Inflammatory macrophage (primary cell): ENCODE data around the gene ITPA.

Experiments
- DNase-seq, 2 donors: peaks; one replicate each; pipeline ENCODE4 v3.0.0-alpha.2; 2020 to 2022
- total RNA-seq, 18 experiments: gene quantifications; one replicate each; lab custom pipeline; 2026; ENCODE audit warnings: mixed read lengths in 6 of 18, inconsistent platforms in 2 of 18; lab: John Stamatoyannopoulos, UW

Gene ITPA
- total RNA-seq = 18.2 to 58.3 (median 37.5) reads per million in 18 experiments

DNA sequence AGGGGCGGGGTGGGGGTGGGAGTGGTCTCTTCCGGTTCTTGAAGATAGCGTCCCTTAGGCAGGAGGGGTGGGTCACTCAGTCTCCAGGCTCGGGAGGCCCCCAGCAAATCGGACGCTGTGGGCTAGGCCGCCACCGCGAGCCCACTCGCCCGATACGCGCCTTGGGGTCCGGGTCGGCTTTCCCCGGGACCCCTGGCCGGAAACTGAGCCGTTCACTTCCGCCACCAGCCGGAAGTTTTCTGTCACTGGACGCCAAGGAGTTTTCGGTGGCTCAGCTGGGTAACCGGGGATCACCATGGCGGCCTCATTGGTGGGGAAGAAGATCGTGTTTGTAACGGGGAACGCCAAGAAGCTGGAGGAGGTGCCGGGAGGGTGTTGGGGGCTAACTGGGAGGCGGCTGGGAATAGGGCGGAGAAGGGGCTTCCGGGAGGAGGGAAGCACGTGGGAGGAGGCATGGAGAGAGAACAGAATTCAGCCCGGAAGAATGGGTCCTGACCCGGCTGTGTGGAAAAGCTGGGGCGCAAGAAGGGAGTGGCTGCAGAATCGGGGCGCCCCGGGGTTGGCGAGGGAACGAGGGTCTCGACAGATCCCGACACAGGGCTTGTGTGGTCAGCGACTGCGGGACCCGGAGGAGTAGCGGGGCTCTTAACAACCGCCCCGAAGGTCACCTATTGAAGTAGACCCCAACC is at the start of gene ITPA:
Gene ITPA (plus strand): TSS at position 242 of the 689 bp plus-strand sequence. CDS start 54 bp downstream, at position 296.
- peak; percentile 58 to 70 for DNase-seq

DNA sequence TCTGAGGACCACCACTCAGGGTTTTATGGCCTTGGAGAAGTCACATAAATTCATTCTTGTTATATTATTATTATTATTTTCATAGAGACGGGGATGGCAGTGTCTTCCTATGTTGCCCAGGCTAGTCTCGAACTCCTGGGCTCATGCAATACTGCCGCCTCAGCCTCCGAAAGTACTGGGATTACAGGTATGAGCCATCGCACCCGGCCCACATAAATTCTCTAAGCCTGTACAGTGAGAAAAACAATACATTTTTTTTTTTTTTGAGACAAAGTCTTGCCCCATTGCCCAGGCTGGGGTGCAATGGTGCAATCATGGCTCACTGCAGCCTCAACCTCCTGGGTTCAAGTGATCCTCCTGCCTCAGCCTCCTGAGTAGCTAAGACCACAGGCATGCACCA is 48.9 kb upstream of the ITPA start:
- DNase-seq = no peak

DNA sequence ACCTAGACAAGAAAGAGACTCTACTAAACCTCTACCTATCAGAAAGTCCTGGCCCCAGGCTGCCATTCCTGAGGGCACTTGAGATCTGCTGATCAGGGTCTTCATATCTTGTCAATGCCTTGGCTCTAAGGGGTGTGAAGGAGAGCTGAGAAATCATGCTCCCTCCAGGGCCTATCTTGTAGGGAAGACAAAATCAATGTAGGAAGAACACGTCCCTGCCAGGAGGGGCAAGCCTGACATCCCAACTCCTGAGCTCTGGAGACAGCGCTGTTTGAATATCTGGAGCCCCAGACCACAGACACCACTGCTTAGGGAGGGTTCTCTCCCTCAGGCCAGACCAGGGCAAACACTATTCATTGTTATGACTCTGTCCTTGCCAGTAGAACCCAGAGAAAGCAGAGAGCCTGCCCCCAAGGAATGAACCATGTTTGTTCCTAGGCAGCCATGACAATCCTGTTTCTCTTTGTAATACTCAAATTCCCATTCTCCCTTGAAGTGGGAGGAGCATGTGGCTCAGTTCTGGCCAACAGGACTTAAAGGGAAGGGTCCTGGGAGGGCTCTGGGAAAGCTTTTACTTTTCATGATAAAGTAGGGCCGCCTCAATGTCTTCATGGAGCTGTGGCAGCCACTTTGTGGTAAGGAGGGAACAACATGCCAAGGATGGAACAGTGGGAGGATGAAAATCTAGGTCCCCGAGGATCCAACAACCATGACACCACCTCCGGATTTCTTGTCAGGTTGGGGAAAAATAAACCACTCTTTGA is 47.8 kb upstream of the ITPA start:
- DNase-seq = no peak

DNA sequence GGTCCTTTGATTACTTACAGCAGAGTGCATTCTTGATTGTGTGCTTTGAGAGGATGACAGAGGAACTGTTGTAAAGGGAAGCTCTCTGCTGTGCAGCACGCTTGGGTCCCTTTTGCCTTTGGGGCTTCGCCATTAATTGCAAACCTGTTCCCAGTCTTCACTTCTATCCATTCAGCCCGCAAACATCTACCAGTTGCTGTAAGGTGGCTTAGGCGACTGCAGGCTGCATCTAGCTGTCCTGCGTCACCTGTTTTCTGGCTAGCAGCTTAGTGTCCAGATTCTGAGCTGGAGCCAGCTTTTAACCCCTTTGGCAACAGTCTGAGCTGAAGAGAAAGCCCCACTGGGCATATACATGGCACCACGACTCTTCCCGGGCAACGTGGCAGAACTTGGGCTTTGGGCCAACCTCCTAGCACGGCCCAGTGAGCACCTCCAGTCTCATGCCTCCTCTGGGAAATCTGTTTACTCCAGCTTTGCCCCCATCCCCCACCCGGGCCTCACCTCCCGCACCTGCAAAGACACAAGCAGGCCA is 47.2 kb upstream of the ITPA start:
- no peak for DNase-seq

DNA sequence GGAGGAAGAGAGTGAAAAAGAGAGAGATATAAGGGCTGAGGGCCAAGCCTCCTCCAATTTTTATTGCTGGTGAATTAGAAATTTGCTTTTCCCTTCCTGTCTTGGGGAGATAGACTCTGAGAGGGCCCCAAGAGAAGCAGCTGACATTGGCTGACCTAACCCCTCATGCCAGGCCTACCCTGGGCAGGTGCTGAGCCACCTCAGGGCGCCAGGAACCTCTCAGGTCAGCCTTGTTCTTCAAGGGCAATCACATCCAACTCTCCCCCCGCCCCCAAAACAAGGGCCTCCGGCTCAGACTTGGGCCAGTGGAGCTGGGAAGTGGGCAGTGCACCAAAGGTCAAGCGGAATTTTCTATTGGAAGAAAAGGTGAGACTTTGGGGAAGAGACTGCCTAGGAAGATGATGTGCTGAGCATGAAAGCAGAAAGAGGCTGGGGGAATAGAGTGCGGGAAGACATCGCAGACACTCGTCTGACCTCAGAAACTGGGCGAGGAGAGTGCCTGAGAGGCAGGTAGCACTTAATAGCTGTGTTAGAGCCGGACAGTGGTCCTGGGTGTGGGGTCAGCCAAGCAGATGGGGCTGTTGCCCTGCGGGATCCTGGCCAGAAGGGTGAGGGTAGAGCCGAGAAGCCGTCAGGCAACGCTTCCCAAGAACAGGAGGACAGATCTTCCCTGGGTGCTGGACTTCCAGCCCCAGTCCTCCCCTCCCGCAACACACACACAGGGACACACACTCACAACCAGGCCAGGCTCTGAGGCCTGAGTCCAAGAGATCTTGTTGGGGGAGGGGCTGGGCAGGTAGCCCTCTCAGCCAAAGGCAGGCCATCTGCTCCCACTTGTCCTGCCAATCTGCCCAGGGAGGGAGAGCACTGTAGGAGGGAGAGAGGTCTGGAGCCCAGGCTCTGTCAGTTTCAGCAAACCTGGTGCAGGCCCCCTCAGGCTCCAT is 45.9 kb upstream of the ITPA start:
- no peak for DNase-seq

DNA sequence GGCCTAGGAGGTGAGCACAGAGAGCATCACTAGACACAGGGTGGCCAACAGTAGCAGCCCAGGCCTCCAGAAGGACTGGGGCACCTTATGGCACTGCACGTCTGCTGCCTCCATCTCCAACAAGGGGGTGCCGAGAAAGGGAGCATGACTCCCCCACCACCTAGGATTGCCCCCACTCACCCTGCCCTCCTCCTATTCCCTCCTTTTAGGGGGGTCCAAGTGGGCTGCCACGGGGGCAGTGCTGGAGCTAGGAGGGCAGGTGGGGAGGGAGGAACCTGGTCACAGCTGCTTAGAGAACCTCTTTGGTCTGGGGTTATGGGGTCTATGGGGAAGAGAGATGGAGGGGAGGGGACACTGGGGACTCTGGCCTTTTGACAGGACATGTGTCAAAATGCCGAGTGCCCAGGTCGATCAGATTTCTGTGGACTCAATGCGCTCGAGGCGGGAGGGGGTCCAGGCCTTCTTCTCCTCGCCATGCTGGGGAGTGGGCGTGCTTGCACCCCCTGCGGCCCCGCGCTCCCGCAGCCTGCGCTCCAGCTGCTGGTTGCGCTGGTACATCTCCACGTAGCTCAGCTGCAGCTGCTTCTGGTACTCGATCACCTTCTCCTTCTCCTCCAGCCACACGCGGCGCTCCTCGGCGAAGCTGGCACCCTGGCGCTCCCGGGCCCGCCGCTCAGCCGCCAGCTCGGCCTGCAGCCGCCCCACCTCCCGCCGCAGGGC is 45.1 kb upstream of the ITPA start:
- DNase-seq = no peak

DNA sequence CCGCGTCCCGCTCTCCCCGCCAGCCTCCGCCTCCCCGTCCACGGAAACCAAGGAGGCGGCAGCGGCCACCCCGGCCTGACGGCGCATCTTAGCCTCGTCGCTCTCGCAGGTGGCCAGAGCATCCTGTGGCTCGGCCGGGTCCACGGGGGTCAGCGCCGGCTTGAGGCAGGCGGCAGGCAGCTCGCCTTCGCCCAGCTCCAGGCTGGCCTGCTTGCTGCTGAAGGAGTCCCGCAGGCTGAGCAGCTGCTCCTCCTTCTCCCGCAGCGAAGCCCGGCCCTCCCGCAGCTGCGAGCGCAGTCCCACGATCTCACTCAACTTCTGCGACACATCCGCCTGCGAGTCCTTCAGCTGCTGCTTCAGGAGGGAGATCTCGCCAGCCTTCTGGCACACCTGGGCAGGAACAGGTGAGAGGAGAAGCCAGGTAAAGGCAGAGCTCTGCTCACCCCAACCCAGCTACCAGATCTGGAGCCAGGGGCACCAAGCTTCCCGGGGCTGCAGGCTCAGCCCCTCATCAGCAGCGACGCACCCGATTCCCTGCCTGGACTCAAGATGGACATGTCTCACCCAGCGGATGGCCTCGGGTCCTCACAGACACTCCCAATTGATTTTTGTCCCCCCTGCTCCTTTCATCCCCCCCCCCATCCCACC is 44.4 kb upstream of the ITPA start:
- DNase-seq = no peak

DNA sequence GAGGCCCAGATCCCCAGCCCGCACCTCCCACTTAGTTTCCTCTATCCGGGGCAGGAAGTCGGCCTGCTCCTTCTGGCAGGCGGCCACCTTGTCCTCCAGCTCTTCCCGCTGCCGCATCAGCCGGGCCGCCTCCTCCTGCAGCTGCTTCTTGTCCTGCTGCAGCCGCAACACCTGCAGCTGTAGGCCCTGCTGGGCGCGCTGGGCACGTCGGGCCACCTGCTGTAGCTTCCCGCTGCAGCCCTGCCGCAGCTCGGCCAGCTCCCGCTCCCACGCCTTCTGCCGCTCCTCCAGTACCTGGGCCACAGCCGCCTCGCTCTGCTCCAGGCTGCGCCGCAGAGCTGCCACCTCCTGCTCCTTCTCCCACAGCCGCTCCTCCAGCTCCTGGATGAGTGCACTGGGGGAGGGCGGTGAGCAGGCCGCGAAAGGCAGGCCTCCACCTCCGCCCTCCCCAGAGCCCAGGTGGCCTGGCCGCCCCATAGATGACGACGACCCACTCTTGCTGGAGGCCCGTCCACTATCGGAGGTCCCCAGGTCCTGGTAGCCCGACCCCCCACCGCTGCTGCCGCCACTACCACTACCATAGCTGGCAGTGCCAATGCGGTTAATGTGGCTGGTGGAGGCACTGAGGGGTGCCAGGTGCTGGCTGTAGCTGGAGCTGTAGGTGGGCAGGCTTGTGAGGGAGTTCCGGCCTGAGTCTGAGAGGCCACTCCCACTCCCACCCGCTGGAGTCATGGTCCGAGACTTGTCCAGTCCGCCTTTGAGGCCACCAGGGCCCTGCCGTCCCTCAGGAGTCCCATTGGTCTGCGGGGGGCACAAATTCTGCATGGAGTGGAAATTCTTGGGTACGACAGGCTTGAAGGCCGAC is 43.6 kb upstream of the ITPA start:
- peak in 1 of 2 donors; percentile 16 for DNase-seq

DNA sequence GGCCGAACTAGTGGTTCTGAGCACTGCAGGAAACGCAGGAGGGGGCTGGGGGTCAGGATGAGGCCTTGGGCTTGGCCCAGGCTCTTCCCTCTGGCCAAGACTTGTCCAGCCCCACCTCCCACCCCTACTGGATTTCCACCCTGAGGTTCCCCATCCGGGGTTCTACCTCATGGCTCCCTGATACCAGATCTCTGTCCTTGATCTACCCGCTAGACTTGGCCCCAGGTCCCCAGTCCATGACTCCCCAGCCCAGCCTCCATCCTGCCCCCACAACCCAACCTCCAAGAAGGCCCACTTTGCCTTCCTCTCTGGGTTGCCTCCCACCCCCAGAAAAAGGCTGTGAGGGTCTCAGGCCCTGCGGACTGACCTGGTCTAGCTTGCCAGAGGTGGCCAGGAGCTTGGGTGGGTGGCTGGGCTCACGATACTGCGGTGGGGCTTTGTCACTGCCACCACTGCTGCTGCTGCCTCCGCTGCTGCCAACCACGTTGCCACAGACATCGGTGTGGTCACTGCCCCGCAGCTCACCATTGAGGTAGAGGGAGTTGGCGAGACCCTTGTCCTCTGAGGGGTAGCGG is 42.9 kb upstream of the ITPA start:
- no peak for DNase-seq

DNA sequence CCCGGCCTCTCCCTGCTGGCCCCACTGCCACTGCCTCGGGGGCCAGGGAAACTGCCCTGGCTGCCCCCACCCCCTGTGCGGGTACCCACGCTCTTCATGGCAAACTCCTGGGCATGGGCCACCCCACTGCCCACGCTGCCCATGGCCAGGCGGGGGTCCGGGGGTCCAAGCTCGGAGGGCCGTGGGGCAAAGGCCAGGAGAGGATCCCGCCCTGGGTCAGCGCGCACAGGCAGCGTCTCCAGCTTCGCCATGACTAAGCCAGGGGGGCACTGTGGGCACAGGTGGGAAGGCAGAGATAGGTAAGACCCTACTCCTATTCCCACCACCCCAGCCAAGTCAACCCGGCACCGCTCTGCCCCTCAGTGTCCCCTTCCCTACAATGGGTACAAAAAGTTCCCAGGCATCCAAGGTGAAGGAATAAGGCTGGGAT is 42.4 kb upstream of the ITPA start:
- no peak for DNase-seq

DNA sequence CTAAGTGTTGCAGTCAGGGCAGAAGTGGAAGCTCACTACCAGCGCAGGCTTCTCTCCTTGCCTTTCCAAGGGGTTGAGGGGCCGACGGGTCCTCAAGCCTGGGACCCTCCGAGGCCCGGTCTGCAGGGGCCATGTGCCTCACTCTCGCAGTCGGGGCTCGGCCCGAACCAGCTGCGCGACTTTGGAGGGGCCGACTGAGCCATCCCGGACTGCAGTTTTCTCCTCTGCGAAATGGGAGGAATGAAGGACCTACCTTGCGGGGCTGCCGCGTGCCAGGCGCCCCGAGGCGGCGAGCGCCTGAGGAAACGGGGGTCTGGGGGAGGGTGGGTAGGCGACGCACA is 41.6 kb upstream of the ITPA start:
- DNase-seq = no peak

DNA sequence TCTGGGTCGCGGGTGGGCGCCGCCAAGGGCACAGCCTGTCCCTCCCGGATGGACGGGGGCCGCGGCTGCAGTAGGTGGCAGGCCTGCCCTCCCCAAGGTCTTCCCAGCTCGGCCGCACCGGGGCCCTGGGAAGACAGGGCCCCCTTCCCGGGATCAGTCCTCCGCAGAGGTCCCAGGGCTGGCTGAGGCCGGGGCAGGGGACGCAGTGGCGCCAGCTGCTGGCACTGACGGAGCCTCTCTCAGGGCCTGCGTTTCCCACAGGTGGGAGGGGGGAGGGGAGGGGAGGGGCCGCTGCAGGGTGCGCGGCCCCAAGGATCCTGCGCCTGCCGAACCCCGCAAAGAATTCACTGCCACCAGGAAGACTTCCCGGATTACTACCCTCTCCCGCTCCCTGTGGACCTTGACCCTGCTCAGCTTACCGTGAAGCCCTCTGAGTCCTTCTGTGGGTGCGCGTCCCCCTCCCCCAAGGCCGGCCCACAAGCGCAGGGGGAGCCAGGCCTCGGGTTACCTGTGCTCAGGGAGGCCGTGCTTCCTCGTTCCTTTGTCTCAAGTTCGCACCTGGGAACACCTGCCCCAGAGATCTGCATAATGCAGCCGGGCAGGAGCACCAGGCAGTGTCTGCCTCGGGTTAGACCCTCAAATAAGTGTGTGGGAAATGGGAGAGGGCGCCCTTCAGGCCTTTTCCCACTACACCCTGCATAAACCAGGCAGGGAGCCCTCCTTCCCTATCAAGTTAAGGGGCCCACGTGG is 41.0 kb upstream of the ITPA start:
- no peak for DNase-seq

DNA sequence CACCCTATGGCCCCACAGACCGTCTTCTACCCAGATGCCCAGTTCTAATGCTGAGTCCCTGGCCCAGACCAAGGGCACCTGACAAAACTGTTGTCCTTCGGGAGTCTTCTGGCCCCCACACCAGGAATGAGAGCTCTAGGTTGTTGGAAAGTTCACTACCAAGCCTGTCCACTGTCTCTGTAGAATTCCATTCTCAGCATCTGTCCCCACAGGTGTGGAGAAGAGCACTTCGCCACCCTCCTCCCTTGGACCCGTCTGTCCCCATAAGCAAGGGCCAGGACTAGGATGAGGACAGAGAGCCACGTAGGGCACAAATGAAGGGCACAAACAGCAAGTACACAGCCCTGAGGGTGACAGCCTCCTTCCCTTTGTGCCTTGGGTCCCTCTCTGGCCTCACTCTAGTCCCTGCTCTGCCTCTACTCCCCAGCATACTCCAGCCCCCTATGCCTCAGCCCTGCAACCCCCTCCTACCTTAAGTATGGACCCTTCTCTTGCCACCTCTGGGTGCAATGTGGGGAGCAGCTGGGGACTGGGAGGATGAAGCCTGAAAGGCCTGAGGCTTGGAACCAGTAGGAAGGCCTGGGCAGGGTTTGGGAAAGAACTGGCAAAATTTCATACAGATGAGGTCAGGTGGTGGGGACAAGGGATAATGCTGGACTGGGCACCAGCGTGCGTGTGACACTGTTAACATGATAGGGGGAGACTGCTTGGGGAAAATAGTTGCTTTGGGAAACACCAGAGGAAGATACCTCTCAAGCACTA is 40.3 kb upstream of the ITPA start:
- no peak for DNase-seq

DNA sequence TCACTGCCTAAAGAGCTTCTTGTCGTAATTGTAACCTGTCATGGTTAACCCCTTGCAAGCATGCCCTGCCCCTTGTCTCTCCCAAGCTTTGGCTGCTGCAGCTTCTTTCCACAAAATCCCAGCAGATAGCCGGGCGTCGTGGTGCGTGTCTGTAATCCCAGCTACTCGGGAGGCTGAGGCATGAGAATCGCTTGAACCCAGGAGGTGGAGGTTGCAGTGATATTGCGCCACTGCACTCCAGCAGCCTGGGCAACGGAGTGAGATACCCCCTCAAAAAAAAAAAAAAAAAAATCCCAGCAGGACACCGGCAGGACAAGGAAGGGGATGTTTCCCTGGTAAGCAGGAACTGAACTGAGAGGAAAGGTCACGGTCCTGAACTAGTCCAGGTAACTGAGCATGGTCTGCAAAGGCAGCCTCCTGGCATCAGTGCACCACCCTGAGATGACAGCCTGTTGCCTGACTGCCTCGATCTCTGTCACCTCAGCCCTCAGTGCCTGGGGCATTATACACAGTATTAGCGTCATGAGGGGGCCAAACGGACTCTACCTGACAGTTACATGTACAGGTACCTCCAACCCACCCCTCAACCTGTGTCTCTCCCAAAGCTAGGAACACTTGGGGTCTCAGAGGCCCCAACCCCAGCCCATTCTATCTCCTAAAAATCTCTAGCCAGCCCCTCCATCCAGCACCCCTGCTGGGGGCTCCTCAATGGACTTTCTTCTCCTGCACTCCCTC is 37.7 kb upstream of the ITPA start:
- no peak for DNase-seq

DNA sequence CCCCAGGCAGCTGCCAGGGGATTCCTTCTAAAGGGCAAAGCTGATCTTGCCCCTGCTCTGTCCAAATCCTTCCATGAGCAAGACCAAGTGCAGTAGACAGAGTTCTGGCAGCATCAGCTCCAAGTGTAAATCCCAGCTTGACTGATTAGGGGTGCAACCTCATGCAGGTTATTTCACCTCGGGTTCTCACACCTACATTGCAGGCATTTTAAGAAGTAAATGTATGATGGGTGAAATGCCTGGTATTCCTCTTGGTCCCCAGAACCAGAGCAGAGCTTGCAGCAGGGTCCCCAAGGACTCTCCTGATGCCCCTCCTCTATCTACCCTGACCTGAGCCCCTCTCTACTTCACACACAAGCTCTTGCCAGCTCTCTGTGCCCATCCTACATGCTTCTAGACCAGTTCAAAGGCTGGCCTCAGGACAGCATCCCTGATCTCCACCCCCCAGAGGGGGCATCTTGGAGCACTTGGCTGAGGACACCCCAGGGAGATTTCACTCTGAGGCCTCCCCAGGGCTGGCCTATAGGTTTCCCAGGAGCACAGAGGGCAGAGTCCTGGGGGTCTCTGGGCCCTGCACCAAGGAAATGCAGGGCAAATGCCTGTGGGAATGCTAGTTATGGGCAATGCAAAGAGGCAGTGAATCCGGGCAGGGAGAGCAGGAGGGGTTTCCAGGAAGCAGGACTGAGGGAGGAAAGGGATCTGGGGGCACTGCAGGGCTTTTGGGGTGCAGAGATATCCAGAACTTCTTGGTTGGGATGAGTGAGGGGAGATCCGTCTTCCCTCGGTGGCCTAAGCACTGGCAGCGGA is 37.0 kb upstream of the ITPA start:
- DNase-seq = no peak

DNA sequence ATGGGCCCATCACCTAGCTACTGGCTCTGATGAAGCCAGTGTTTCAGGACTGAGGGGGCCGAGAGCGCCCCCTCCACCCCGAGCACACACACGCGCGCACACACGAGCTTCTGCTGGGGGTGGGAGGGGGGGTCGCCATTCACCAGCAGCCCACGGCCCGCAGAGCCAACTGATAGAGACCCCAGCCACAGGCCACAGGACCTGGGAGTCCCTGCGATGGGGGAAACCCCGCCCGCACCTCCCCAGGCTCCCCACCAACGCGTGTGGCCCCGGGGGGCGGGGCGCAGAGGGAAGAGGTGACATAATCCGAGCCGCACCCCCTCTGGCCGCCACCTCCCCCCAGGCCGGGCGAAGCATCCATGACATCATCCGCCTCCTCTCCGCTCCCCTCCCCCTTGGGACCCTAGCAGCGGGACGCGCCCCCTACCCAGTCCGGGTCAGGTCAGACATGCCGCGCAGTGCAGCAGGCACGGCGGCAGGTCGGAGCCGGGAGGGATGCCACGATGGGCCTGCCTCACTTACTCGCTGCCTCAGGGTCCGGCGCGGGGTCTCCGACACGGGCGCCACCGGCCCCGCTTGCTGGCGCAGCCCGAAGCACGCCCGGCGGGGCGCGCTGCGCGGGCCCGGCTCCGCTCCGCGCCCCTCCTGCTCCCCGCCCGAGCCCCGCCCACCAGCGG is 36.2 kb upstream of the ITPA start, which contains the start of gene LZTS3:
Gene LZTS3 (minus strand): TSS at position 617 of the 677 bp plus-strand sequence. CDS start 6,386 bp downstream, outside the sequence.
- DNase-seq = peak; percentile 30 to 49
